ENCODE data around the gene SPSB1. TPM values are rescaled to one million over a fixed set of nuclear protein-coding genes. Genes with fewer than 3 reads are reported as not detected.
A peak's percentile ranks its signal among the peaks of the same experiment; 100 is the strongest.

SPSB1 gene
- total RNA-seq, 1 experiment from 2014 or later, result 18.2 TPM

GRCh38 chr1:9300573-9300972, 7.9 kb downstream of the SPSB1 start:
- H3K4me1 ChIP-seq, result peaks cover 38% of the 10 kb centered on the region
- CTCF ChIA-PET, result no interaction called here
- peak overlapping the region; percentile 47 for H3K4me3 Mint-ChIP-seq (ENCODE audit: unreplicated experiment)

GRCh38 chr1:9302745-9303524, 10.2 kb downstream of the SPSB1 start:
- no peak for DNase-seq
- Histone ChIP-seq H3K4me1 (peaks cover 33% of the 10 kb centered on the region), H3K27me3 (replicated peaks; ENCODE audit: control insufficient read depth, insufficient read depth, low read length) (no peaks in the 10 kb centered on the region), H3K9me3 (no peaks in the 10 kb centered on the region), H3K4me3 (ENCODE audit: low read depth, low read length) (no peak overlapping the region), H3K36me3 (ENCODE audit: control insufficient read depth, insufficient read depth, low read length) (0 out of 2 replicates have a peak, but pooled peaks cover 4% of the 10 kb centered on the region)
- no TSS peak for BruUV-seq (replicated peaks)
- intact Hi-C loops (cut with micrococcal nuclease; ENCODE audit: unreplicated experiment), result no loop called here
- no peak overlapping the region for H3K4me3 Mint-ChIP-seq (ENCODE audit: unreplicated experiment)
- H3K27me3 Mint-ChIP-seq (ENCODE audit: insufficient read depth, unreplicated experiment), result no peaks in the 10 kb centered on the region
- no peaks in the 10 kb centered on the region for H3K9me3 Mint-ChIP-seq (ENCODE audit: unreplicated experiment)
- peaks cover 18% of the 10 kb centered on the region for H3K36me3 Mint-ChIP-seq (ENCODE audit: insufficient read depth, unreplicated experiment)
- ChIA-PET CTCF (no interaction called here), POLR2A (interaction anchor here (0.6 kb wide), 1 partner anchor 188 kb away, joined by 17 read pairs; no protein-coding TSS in a partner anchor)
- peak overlapping the region; percentile 47 for H3K27ac Mint-ChIP-seq (ENCODE audit: unreplicated experiment)
- no peak for TF ChIP-seq CTCF (IDR thresholded peaks at IDR 0.05; ENCODE audit: insufficient read depth in 1 of 2, low read depth in 1 of 2, low read length in 1 of 2, severe bottlenecking in 1 of 2, unreplicated experiment in 1 of 2)
- peaks cover 20% of the 10 kb centered on the region for H3K4me1 Mint-ChIP-seq (ENCODE audit: low read depth, unreplicated experiment)

More at GRCh38 chr1:9300573-9300972, 7.9 kb downstream of the SPSB1 start:
- POLR2A ChIA-PET, result interaction anchor here (0.6 kb wide), 1 partner anchor 135 kb away, joined by 7 read pairs; no protein-coding TSS in a partner anchor
- Mint-ChIP-seq H3K9me3 (ENCODE audit: unreplicated experiment) (no peaks in the 10 kb centered on the region), H3K27me3 (ENCODE audit: insufficient read depth, unreplicated experiment) (no peaks in the 10 kb centered on the region), H3K4me1 (ENCODE audit: low read depth, unreplicated experiment) (peaks cover 27% of the 10 kb centered on the region), H3K27ac (ENCODE audit: unreplicated experiment) (peak overlapping the region; percentile 93), H3K36me3 (ENCODE audit: insufficient read depth, unreplicated experiment) (peaks cover 19% of the 10 kb centered on the region)
- no peaks in the 10 kb centered on the region for H3K27me3 ChIP-seq (replicated peaks; ENCODE audit: control insufficient read depth, insufficient read depth, low read length)
- BruUV-seq (replicated peaks), result TSS peak; percentile 12
- intact Hi-C loops (cut with micrococcal nuclease; ENCODE audit: unreplicated experiment), result no loop called here
- no peak for TF ChIP-seq CTCF (IDR thresholded peaks at IDR 0.05; ENCODE audit: insufficient read depth in 1 of 2, low read depth in 1 of 2, low read length in 1 of 2, severe bottlenecking in 1 of 2, unreplicated experiment in 1 of 2)
- DNase-seq, result no peak
- no peaks in the 10 kb centered on the region for H3K9me3 ChIP-seq
- H3K36me3 ChIP-seq (ENCODE audit: control insufficient read depth, insufficient read depth, low read length), result peaks cover 4% of the 10 kb centered on the region; the same call in 1 of the 2 replicates
- H3K4me3 ChIP-seq (ENCODE audit: low read depth, low read length), result no peak overlapping the region

GRCh38 chr1:9303916-9304315, 11.2 kb downstream of the SPSB1 start:
- ChIA-PET CTCF (no interaction called here), POLR2A (no interaction called here)
- DNase-seq, result no peak
- peaks cover 26% of the 10 kb centered on the region for H3K4me1 ChIP-seq
- H3K9me3 Mint-ChIP-seq (ENCODE audit: unreplicated experiment), result no peaks in the 10 kb centered on the region
- intact Hi-C loops (cut with micrococcal nuclease; ENCODE audit: unreplicated experiment), result no loop called here
- no peak for TF ChIP-seq CTCF (IDR thresholded peaks at IDR 0.05; ENCODE audit: insufficient read depth in 1 of 2, low read depth in 1 of 2, low read length in 1 of 2, severe bottlenecking in 1 of 2, unreplicated experiment in 1 of 2)
- no peaks in the 10 kb centered on the region for H3K27me3 ChIP-seq (replicated peaks; ENCODE audit: control insufficient read depth, insufficient read depth, low read length)
- H3K27me3 Mint-ChIP-seq (ENCODE audit: insufficient read depth, unreplicated experiment), result no peaks in the 10 kb centered on the region
- H3K4me3 Mint-ChIP-seq (ENCODE audit: unreplicated experiment), result no peak overlapping the region
- peaks cover 20% of the 10 kb centered on the region for H3K4me1 Mint-ChIP-seq (ENCODE audit: low read depth, unreplicated experiment)
- no peaks in the 10 kb centered on the region for H3K9me3 ChIP-seq
- H3K4me3 ChIP-seq (ENCODE audit: low read depth, low read length), result no peak overlapping the region
- H3K36me3 ChIP-seq (ENCODE audit: control insufficient read depth, insufficient read depth, low read length), result 0 out of 2 replicates have a peak, but pooled peaks cover 4% of the 10 kb centered on the region
- peaks cover 18% of the 10 kb centered on the region for H3K36me3 Mint-ChIP-seq (ENCODE audit: insufficient read depth, unreplicated experiment)
- BruUV-seq (replicated peaks), result no TSS peak
- no peak overlapping the region for H3K27ac Mint-ChIP-seq (ENCODE audit: unreplicated experiment)

All from Caco-2 (cell line).